Right lobe of liver (tissue), 4 donors: ENCODE data around the gene KCNH5.

ENCODE experiments used
- CTCF ChIP-seq, 4 donors: fragments of 200-600 bp in 3 of 4; fragments of 450-650 bp in 1 of 4; IDR thresholded peaks; one replicate each; pipeline versions ENCODE4 v1.5.1 to v1.8.0; 2016 to 2022; ENCODE audit warnings: antibody characterized with exemption in 4 of 4, mild to moderate bottlenecking in 2 of 4
- POLR2A ChIP-seq: fragments of 450-650 bp; IDR thresholded peaks from one replicate; pipeline ENCODE4 v1.6.1; 2017; ENCODE audit warnings: antibody characterized with exemption, mild to moderate bottlenecking
- donor health status: DM: no; HTN: no; CAD: no.
- donor health status: DM: no; HTN: no; CAD: no.
- donor health status: DM: no; HTN: yes; CAD: no.

GRCh38 chr14:62847168-62847567 lies 198.1 kb downstream of the KCNH5 start:
- TF ChIP-seq POLR2A (no peak), CTCF (IDR thresholded peaks at IDR 0.05) (no peak)
